Transverse colon (tissue), 4 donors: ENCODE measurements around the gene SLC14A1. TPM values are rescaled to one million over a fixed set of nuclear protein-coding genes. Genes with fewer than 3 reads are reported as not detected.

Experiments
- DNase-seq: peaks from one replicate; pipeline ENCODE4 v3.0.0-alpha.2; 2019
- H3K27ac ChIP-seq, 4 donors: fragments of 200-600 bp; sonication (generic); 2 replicates each; pipeline ENCODE4 v1.5.1; 2016 to 2018; ENCODE audit warnings: inconsistent platforms in 4 of 4
- H3K27me3 ChIP-seq: fragments of 200-600 bp; sonication (generic); 2 replicates; pipeline ENCODE4 v1.5.1; 2017; ENCODE audit warnings: inconsistent platforms
- H3K36me3 ChIP-seq, 4 donors: fragments of 200-600 bp; sonication (generic); 2 replicates each; pipeline ENCODE4 v1.5.1; 2017 to 2019; ENCODE audit warnings: inconsistent platforms in 4 of 4
- H3K4me1 ChIP-seq, 4 donors: fragments of 200-600 bp; sonication (generic); 2 replicates each; pipeline ENCODE4 v1.5.1; 2017 to 2020; ENCODE audit warnings: inconsistent platforms in 4 of 4
- H3K4me3 ChIP-seq, 4 donors: fragments of 200-600 bp; sonication (generic); 1 replicate in 1 of 4; 2 replicates in 3 of 4; pipeline versions ENCODE4 v1.5.1 to v1.6.1; 2017 to 2019; ENCODE audit warnings: inconsistent platforms in 4 of 4
- H3K9me3 ChIP-seq, 2 donors: fragments of 200-600 bp; sonication (generic); 2 replicates each; pipeline ENCODE4 v1.5.1; 2017 to 2019; ENCODE audit warnings: inconsistent platforms in 2 of 2
- EP300 ChIP-seq: sonication (generic); formaldehyde crosslinking; IDR thresholded peaks from one replicate; pipeline ENCODE4 v1.6.1; 2017; ENCODE audit warnings: antibody characterized with exemption, low read depth
- POLR2A ChIP-seq: fragments of 450-650 bp; IDR thresholded peaks from one replicate; pipeline ENCODE4 v1.6.1; 2016; ENCODE audit warnings: antibody characterized with exemption, mild to moderate bottlenecking, moderate library complexity
- POLR2AphosphoS5 ChIP-seq, 3 donors: sonication (generic); formaldehyde crosslinking; IDR thresholded peaks; one replicate each; pipeline ENCODE4 v1.6.1; 2016; ENCODE audit warnings: antibody characterized with exemption in 3 of 3
- WGBS, 2 donors: methylation state at CpG; one replicate each; pipeline ENCODE4 v1.1.5; 2018; ENCODE audit warnings: low coverage in 1 of 2; 5-methylcytosine and 5-hydroxymethylcytosine counted together
- in situ Hi-C, 4 donors: fragments of 200-750 bp; cut with MboI; loops; one replicate each; pipeline versions ENCODE4 v1.15.0 to v1.15.1; 2017; ENCODE audit warnings: low sequenced_read_pairs in 3 of 4, low pct_ligation_motif_present in 1 of 4, low pct_unique_long_range_greater_than_20kb in 1 of 4
- intact Hi-C: fragments of 100-400 bp; cut with DNase I; formaldehyde crosslinking; loops from one replicate; pipeline ENCODE4 v1.15.1; 2023; ENCODE audit warnings: low total_unique reads
- total RNA-seq, 4 donors: library from RNA; depleted of rRNA; stranded (reverse); fragments of >200 nt; gene quantifications; one replicate each; pipeline ENCODE4 v1.1.0, GENCODE V29; 2016
- TF ChIP-seq, protein P1 (sequence below), 5 experiments: fragments of 200-600 bp in 3 of 5; fragments of 450-650 bp in 2 of 5; sonication (generic) in 3 of 5; IDR thresholded peaks; 1 replicate in 2 of 5; 2 replicates in 3 of 5; pipeline ENCODE4 v1.5.1; 2016 to 2017; ENCODE audit warnings: antibody characterized with exemption in 5 of 5, inconsistent platforms in 3 of 5, mild to moderate bottlenecking in 2 of 5, moderate library complexity in 1 of 5

Gene SLC14A1
- total RNA-seq, 4 donors from 2014 or later: 0.75 to 2.9 (median 0.95) TPM; not detected in 1

DNA sequence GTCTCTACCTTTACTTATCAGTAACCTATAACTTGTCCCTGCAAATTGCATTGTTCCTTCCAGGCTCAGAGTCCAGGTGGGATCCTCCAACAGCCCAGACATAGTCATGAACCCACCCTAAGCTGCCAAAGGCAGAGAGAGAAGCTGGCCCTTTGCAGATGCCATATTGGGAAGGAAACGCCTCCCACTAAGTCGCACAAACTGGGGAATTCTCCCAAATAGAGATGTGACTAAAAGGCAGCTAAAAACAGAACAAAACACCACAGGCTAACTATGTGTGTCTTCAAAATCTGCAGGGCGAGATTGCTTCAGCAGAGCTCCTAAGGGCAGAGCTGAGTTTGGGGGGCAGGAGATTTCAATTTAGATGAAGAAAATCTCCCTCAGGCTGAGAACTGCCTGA lies 63.0 kb downstream of the SLC14A1 start:
- Histone ChIP-seq H3K4me1 (no peaks in the 10 kb centered on the region), H3K27me3 (no peaks in the 10 kb centered on the region), H3K9me3 (no peaks in the 10 kb centered on the region), H3K27ac (no peak overlapping the region), H3K36me3 (no peaks in the 10 kb centered on the region), H3K4me3 (no peak overlapping the region)
- in situ Hi-C loops: no loop called here
- 83 to 92% methylated on average over 2 to 3 of the region's 3 CpGs for WGBS, 2 donors
- TF ChIP-seq POLR2A (no peak), EP300 (no peak), POLR2AphosphoS5 (IDR thresholded peaks at IDR 0.05) (no peak)
- TF ChIP-seq, protein P1, sequence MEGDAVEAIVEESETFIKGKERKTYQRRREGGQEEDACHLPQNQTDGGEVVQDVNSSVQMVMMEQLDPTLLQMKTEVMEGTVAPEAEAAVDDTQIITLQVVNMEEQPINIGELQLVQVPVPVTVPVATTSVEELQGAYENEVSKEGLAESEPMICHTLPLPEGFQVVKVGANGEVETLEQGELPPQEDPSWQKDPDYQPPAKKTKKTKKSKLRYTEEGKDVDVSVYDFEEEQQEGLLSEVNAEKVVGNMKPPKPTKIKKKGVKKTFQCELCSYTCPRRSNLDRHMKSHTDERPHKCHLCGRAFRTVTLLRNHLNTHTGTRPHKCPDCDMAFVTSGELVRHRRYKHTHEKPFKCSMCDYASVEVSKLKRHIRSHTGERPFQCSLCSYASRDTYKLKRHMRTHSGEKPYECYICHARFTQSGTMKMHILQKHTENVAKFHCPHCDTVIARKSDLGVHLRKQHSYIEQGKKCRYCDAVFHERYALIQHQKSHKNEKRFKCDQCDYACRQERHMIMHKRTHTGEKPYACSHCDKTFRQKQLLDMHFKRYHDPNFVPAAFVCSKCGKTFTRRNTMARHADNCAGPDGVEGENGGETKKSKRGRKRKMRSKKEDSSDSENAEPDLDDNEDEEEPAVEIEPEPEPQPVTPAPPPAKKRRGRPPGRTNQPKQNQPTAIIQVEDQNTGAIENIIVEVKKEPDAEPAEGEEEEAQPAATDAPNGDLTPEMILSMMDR (IDR thresholded peaks at IDR 0.05): no peak
- intact Hi-C loops: no loop called here
- no peak for DNase-seq

DNA sequence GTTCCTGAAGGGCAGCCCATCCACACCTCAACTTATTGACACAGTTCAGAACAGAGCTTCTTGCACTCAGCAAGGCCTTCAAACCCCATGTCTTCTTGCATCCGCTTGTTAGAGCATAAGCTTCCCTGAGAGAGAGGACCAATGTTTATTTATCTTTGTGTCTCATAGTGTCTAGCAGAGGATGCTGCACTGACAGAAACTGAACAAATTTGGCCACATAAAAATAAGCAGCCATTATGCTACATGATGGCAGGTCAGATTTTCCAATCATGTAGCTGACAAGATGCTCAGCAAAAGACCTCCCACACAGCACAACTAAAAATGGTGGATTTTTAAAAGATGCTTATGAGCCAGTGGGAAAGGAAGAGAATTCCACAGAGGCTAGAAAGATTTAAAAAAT lies 63.4 kb downstream of the SLC14A1 start:
- no peaks in the 10 kb centered on the region for H3K9me3 ChIP-seq
- no peaks in the 10 kb centered on the region for H3K4me1 ChIP-seq
- WGBS, 2 donors: 67 to 75% methylated on average over 1 of the region's 1 CpG
- in situ Hi-C loops: no loop called here
- no peak for DNase-seq
- no peak overlapping the region for H3K27ac ChIP-seq
- intact Hi-C loops: no loop called here
- no peak overlapping the region for H3K4me3 ChIP-seq
- no peaks in the 10 kb centered on the region for H3K27me3 ChIP-seq
- TF ChIP-seq POLR2A: no peak
- TF ChIP-seq EP300: no peak
- TF ChIP-seq POLR2AphosphoS5 (IDR thresholded peaks at IDR 0.05): no peak
- TF ChIP-seq, protein P1 (IDR thresholded peaks at IDR 0.05): no peak
- no peaks in the 10 kb centered on the region for H3K36me3 ChIP-seq

DNA sequence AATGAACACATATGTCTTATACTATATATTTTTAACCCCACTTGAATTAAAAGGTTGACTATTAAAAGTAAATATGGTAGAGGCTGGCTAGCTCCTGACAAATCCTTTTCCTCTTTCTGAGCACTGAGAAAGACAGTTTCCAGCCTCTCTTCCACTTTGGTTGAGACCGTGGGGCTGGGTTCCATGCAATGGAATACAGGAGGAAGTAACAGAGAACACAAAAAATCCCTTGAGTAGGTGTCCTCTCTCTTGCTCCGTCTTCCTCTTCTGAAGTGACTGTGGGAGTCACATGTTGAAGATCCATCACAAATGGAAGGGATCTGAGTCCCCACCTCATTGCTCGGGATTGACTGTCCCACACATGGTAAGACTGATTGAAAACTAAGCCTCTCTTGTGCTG lies 64.9 kb downstream of the SLC14A1 start:
- Histone ChIP-seq H3K9me3 (no peaks in the 10 kb centered on the region), H3K36me3 (no peaks in the 10 kb centered on the region), H3K27ac (no peak overlapping the region), H3K27me3 (no peaks in the 10 kb centered on the region), H3K4me1 (no peaks in the 10 kb centered on the region), H3K4me3 (no peak overlapping the region)
- intact Hi-C loops (no loop called here), in situ Hi-C loops (no loop called here)
- DNase-seq: no peak
- no peak for TF ChIP-seq EP300
- TF ChIP-seq POLR2AphosphoS5 (IDR thresholded peaks at IDR 0.05): no peak
- TF ChIP-seq, protein P1 (IDR thresholded peaks at IDR 0.05): no peak
- TF ChIP-seq POLR2A: no peak
- 60 to 84% methylated on average over 1 to 3 of the region's 3 CpGs for WGBS, 2 donors

DNA sequence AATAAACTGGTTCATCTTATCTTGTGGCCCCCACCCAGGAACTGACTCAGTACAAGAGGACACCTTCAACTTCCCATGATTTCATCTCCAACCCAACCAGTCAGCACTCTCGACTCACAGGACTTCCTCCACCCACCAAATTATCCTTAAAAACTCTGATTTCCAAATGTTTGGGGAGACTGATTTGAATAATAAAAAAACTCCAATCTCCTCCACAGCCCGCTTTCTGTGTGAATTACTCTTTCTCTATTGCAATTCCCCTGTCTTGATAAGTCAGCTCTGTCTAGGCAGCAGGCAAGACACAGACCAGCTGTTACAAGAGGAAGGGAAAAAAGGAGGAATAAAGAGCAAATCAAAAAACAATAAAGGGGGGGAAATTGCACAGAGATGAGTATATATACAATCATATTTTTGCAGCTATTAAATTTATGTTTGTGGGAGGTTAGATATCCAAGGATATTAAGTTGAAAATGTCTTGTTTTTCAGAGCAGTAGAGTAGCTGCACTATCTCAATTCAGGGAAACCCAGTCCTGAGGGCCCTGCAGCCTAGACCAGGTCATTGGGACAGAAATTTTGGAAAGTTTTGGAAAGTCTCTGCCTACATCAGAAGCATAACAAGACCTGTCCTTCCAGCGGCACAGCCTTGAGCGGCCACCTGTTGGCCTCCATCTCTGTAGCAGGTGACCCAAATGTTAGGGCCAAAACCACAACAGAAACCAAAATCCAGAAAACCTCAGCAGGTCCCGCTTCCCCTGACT lies 68.7 kb downstream of the SLC14A1 start:
- no peak for DNase-seq
- H3K27ac ChIP-seq: no peak overlapping the region
- H3K36me3 ChIP-seq: no peaks in the 10 kb centered on the region
- TF ChIP-seq POLR2A (no peak), EP300 (no peak), POLR2AphosphoS5 (IDR thresholded peaks at IDR 0.05) (no peak)
- TF ChIP-seq, protein P1 (IDR thresholded peaks at IDR 0.05): no peak
- in situ Hi-C loops (no loop called here), intact Hi-C loops (no loop called here)
- WGBS, 2 donors: 65 to 88% methylated on average over 2 to 5 of the region's 5 CpGs
- H3K27me3 ChIP-seq: no peaks in the 10 kb centered on the region
- H3K9me3 ChIP-seq: no peaks in the 10 kb centered on the region
- no peak overlapping the region for H3K4me3 ChIP-seq
- no peaks in the 10 kb centered on the region for H3K4me1 ChIP-seq
